HG02885 (cell line): ENCODE results near the gene OTOG.

Source experiments
- ATAC-seq: cut with Tn5 transposase; IDR thresholded peaks from one replicate; pipeline ENCODE4 v1.9.1; 2021; ENCODE audit warnings: mild to moderate bottlenecking; ENCODE audit not compliant: unreplicated experiment, poor library complexity

OTOG gene

DNA sequence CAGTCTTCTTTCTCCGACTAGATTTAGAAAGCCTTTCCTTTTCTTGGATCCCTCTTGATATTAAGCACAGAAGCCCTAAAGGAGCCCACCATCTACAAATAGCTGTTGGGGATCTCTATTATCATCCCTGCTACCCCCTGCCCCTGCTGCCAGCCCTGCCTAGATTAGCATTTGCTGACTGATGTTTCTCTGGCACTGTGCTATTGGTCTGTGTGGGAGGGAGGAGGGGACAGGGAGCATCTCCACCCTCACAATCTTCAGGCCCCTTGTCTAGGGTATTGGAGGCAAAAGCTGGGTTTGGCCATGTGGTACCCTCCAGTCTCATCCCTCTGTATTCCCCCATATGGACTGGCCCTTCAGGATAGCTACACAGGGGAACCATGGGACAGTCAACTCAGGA lies 9.0 kb upstream of the OTOG start:
- no peak for ATAC-seq

DNA sequence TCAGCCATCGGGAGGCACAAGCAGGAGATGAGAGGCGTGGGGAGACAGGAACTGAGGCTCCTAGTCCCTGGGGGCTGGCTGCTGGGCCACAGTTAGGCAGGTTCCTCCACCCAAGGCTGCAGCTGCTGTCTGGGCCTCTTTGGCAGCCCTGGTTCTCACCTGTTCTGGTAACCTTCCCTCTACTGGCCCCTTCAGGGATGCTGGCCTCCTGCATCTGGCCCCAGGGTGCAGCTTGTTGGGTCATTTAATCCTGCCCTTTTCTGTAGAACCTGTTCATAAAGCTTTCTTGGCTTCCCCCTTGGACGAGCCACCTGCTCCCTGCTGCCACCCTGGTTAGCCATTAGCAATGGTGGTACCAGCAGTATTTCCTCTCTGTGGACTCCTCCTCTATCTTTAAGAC lies 8.3 kb upstream of the OTOG start:
- ATAC-seq = no peak

DNA sequence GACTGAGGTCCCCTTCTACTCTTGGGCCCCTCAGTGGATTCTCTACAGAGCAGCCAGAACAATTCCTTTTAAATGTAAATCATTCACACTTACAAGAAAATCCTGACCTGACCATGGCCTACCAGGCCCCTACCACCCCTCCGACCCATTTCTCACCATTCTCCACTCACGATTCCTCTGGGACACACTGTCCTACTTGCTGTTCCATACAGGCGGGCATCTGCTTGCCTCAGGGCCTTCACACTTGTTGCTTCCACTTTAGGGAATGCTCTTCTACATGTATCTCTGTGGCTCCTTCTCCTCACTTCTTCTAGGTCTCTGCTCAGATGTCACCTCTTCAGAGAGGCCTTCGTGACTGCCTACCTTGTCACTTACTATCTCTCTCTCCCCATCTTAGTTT lies 6.3 kb upstream of the OTOG start:
- no peak for ATAC-seq

DNA sequence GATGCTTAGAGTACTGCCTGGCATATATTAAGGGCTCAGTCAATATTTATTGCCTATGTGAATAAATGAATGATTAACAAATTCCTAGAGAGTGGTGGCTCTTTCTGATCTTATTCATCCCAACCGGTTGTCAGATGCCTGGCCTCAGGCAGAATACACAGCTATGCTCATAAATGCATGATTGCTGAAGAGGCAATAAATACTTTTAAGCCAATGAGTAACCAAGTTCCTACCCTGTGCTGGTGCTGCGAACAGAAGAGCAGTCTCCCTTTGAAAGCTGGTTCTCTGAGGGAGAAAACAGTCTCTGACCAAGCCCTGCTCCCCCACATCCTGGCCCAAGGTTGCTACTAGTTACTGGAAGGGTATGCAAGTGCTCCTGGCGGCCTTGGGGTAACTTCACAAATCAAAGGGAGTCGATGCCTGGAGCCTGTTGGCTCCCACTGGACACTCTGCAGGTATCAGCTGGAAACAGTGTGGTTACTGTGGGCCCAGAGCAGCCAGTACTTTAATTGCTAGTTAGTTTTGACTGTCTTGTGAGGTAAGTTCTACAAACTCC lies 5.7 kb upstream of the OTOG start:
- no peak for ATAC-seq

DNA sequence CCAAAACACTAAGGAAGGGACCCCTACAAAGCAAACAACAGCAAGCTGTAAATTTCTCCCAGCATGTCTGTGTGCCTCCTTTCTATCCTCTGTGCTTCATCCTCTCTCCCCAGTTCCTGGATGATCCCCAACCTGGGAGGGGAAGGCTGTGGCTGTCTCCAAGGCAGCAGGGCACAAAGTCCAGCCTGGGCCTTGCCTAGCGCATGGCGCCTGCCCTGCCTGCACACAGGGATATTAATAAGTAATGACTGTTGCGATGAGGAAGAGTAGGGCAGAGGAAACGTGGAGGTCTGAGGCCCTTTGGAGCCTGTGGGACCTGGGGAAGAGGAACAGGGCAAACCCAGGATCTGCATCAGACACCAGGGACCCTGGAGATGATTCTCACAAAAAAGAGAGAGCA lies 4.8 kb upstream of the OTOG start:
- no peak for ATAC-seq

DNA sequence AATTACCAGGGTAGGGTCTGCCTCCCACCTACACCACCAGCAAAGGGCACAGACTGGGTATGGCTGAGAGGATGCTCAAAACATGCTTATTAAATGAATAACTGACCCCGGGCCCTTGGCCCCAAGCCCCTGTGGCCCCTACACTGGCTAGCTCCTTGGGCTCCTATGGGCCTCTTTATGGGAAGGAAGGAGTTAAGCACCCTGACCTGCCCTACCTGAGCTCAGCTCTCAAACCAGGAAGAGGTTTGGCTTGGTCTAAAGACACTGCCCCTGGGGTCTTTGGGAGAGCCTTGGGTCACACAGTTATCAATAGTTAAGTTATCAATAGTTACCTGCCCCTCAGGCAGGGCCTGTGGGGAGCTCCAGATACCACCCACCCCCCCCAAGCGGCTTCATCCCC lies 4.0 kb upstream of the OTOG start:
- no peak for ATAC-seq

DNA sequence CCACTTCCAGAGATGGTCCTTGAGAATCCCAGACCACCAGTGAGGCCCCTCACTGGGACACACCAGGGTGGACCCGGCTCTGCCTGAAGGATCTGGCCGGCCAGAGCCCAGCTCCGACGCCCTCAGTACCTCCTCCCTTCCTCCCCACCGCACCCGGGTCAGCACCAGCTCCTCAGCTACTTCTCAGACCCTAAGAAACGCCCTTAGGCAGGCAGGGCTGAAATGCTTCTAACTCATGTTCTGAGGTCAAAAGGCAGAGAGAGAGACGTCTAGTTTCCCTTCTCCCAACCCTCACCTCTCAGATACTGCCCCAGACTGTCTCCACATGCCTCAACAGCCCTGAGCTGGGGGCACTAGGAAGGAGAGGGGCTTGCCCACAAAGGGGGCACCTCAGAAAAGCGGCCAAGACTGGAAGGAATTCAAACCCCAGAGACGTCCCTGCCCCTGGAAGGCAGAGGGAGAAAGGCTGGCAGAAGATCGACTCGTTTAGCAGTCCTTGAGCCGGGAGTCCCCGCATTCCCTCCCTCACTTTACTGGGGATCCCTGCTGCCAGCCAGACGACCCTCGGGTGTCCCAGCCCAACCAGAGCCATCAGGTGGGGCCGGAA lies 3.4 kb upstream of the OTOG start:
- no peak for ATAC-seq

DNA sequence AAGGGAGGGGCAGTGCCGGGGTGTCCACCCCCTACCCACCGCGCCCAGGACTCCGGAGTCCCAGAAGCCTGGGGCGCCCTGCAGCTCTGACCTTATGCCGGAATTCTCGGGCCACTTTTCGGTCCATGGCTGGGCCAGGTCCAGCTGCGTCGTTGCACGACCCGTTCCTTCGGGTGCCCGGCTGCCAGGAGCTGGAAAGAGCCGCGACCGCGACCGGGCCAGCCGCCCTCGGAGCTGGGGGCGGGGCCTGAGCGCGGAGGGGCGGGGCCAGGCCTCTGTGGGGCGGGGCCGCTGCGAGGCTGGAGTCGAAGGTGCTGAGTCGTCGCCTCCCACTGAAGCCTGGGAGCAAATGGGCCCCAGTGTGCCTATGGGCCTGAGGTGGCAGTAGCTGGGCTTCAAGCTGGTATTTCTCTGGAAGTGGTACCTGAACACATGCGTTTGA lies 2.9 kb upstream of the OTOG start, which contains the start of gene USH1C:
TSS of gene USH1C (minus strand) at position 236 of the 442 bp plus-strand sequence. CDS start at position 127, 109 bp downstream.
- ATAC-seq = no peak

DNA sequence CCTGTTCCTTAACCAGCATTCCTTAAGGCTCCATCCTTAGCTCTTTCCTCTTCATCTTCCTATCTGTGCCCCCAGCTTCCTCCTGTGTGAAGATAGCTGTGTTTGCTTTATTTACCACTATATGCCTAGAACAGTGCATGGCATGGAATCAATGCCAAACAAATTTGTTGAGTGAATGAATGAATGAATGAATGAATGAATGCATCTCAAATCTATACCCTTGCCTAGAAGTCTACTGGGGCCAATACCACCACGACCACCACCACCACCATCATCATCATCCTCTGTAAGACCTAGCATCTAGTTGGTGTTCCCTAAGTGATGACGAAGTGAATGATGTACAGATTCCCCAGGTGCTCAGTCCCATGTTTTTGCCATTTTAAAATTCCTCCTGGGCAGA lies 819 bp upstream of the OTOG start:
- no peak for ATAC-seq

DNA sequence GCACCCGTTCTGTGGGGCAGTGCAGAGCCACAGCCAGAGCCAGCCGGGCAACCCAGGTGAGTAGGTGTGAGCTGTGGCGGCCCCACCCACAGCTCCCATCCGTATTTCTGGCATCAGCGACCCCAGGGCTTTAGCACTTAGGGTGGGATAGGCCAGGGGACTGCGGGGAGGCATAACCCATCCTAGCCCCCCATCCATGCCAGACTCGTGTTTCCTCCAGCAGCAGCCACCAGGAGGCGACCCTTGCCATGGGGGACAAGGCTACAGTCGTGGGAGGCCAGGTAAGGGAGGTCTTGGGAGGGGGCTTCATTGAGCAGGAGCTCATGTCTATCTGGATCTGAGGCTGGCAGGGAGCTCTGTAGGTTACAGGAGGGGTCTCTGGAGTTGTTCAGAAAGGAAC lies 873 bp downstream of the OTOG start:
- ATAC-seq = no peak

DNA sequence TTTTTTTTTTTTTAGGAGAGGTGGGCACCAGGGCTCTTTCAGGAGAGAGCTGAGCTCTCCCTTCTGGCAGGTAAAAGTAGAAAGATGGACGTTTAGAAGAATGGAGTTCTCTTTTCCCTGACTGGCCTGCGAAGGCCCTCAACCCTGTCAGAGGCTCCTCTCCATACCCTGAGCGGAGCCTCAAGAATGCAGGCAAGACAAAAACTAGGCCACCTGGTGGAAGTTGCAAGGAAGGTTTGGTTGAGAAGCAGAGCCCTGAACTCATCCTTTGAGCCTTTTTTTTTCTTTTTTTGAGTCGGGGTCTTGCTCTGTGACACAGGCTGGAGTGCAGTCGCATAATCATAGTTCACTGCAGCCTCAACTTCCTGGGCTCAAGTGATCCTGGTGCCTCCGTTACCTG lies 1.4 kb downstream of the OTOG start:
- no peak for ATAC-seq

DNA sequence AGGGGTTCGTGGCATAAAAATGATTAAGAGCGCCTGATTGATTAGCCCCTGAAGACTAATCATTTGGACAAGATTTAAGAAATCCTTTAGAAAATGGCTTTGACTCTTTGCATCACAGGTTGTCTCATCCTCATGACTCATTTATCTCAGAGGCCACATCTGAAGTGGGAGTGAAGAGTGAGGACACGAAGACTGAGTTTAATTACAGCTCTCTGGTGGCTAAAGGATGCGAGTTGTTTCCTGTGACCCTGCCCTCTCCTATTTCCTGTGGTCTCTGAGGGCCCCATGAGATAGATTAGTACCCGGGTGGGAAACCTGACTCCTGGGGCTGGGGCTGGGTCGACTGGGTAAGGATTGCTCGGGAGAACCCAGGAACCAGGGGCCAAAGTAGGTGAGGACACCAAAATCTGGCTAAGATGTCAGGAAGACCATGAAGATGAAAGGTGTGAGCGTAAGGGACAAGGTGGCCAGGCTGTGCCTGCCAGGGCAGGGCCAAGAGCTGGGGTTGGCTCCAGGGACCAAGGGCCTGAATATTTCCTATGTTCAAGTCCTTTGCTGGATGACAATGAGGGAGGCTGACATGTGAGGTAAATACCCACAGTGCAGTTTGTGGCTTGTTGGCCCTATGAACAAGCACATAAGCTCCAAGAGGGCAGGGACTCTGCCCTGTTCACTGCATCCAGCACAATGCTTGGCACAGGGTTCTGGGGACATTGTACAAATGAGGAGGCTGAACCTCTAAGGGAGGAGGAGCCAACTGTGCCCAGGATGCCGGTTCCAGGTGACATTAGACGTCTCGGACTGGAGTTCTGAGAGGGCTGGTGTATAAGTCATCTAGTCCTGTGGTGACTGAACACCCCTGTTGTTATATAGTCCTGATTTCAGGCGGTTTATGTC lies 3.6 kb downstream of the OTOG start:
- ATAC-seq = no peak

DNA sequence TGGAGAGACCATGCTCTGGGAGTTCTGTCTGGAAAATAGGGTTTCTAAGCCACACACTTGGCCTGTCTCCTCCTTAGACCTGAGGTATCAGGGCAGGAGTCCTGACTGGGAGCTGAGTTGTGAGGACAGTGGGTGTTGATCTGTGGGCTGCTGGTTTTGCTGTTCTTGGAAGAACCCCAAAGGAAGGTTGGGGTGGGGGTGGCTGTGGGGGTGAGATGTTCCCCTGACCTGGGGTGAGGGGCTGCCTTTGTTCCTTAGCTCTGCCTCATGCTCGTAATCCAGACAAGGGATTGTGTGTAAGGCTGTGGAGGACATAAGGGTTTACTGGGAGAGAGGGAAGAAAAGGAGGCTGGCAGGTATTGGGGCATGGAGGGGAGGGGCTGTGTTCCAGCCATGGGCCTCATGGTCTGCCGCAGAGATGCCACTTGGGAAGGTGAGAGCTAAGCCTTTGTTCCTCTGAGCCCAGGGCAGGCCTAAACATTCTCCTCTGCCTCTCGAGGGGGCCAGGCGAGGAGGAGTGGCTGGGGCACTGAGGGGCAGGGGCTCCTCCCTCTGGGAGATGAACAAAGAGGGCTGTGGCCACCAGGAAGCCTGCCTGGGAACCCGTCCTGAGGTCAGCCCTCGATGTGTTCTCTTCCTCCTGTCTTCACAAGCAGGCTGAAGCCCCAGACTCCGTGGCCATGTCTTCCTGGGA lies 4.4 kb downstream of the OTOG start:
- ATAC-seq = no peak

DNA sequence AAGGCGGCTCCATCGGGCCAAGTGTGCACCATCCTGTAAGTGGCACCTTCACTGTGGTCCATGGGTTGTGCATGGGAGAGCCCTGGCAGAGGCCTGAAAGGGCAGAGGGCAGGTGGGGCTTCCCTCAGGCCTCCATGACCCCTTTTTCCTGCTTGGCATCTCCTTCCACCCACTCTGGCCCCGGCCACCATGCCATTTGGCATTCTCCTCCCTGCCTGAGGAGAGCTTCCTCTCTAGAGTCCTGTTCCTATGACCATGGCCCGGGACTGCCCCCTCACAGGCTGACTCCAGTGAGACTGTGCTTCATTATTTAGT lies 4.9 kb downstream of the OTOG start:
- ATAC-seq = no peak

DNA sequence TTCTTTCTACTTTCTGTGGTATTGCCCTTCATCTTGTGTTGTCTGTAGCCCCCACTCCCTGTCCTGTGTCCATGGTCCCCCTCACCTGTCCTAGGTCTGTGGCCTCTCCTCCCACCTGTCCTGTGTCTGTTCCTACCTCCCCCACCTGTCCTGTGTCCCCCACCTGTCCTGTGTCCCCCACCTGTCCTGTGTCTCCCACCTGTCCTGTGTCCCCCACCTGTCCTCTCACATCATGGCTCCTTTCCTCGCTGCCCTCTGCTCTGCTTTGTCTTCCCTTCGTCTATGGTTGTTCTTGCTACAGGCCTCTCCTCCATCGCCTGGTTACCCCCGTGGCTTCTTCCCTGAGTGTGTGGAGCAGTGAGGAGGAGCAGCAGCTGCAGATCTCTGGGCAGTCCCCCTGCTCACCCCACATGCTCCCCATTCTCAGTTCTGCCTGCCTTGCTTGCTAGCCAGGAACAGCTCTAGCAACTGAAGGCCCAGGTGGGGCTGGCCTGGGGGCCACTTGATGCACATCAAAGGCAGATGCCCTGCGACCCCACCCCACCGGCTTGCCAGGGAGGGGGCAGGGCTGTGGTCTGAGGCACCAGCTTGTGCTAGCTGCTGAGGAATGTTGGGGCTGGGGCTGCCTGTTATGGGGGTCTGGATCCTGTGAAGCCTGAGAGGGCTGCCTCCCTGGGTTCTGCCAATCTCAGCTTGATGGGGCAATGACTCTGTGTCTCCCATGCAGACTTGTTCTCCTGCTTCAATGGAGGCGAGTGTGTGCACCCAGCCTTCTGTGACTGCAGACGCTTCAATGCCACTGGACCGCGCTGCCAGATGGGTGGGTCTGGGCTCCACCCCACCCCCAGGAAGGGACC lies 5.6 kb downstream of the OTOG start:
- ATAC-seq = no peak

DNA sequence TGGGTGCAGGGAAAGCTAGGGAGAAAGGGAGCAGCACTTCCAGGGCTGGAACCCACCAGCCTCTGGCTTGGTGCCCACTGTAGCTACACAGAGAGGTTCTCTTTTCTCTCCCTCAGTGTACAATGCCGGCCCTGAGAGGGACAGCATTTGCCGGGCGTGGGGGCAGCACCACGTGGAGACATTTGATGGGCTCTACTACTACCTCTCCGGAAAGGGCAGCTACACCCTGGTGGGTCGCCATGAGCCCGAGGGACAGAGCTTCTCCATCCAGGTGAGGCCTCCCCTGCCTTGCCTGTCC lies 6.1 kb downstream of the OTOG start:
- ATAC-seq = no peak

DNA sequence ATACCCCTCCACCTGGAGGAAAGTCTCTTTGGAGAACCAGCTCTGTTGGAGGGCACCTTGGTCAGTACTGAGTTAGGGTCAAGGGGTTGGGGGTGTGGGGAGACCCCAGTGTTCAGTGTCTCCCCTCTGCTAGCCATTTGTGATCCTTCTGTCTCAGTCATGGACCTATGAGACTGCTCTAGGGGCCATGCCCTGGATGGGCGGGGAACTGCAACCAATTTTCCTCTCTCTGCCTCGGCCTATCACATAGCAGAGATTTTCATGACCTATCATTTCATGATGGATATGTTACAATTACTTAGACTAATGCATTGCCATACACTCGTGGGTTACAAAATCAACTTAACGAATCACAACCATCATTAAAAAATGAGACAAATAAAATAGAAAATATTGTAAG lies 7.4 kb downstream of the OTOG start:
- ATAC-seq = no peak

DNA sequence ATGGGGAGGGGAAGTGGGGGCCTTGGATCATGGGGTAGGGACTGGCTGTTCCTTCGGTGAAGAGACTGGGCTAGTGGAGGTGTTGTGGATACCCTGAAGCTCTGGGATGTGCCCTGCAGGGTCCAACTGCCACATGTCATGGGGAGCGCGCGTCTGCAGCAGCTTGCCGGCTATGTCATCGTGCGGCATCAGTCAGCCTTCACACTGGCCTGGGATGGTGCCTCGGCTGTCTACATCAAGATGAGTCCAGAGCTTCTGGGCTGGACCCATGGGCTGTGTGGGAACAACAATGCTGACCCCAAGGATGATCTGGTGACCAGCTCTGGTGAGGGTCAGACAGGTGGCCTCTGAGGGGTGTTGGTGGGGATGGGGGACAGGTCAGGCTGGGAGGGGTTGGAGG lies 9.9 kb downstream of the OTOG start:
- ATAC-seq = no peak

DNA sequence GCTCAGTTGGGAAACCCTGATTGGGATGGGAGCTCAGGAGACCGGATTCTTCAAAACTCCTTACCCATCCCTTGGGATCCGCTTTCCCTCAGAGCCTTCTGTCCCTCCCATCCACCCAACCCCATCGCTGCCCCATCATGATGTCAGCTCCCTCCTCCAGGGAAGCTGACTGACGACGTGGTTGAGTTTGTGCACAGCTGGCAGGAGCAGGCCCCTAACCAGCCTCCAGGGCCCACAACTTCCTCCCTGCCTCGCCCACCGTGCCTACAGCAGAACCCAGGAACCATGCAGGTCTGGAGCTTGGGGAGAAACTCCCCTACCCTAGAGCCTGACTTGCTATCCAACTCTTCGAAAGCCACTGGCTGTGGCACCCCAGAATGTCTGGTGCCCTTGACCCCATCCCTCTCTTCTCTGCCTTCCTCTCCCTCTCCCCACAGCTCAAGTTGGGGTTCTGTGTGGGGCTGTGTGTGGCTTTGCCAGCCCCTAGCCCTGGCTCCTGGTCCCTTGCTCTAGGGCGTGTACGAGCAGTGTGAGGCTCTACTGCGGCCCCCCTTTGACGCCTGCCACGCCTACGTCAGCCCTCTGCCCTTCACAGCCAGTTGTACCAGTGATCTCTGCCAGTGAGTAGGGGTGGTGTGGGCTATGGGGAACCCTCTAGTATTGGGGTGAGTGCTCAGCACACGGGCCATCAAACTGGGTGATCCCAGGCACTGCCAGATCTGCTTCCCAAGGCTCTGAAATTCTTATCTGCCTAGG lies 11.1 kb downstream of the OTOG start:
- ATAC-seq = no peak

DNA sequence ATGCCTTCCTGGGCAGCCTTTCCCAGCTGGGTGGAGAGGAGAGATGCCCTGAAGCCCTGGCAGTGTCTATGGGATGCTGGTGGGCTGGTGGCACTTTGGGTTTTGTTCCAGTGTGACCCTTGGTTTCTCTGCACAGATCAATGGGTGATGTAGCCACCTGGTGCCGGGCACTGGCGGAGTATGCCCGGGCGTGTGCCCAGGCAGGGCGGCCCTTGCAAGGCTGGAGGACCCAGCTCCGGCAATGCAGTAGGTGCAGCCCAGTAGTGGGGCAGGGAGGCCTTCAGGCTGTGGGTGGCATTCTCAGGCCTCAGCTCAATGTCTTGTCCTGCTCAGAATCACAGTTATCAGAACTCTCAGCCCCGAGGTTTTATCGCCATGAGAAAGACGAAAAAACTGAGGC lies 11.9 kb downstream of the OTOG start:
- ATAC-seq = no peak
